ENCODE measurements around the gene ANKRD45. TPM values are rescaled to one million over a fixed set of nuclear protein-coding genes. Genes with fewer than 3 reads are reported as not detected.

Gene ANKRD45
- total and polyA plus RNA-seq, 9 donors = 0.30 to 7.1 (median 2.5) TPM

GRCh38 chr1:173580658-173581057, 89.0 kb downstream of the ANKRD45 start:
- no peaks in the 10 kb centered on the region for H3K36me3 ChIP-seq
- no peaks in the 10 kb centered on the region for H3K9me3 ChIP-seq
- H3K4me1 ChIP-seq (ENCODE audit: insufficient read depth) = no peaks in the 10 kb centered on the region
- no peak for TF ChIP-seq EP300 (IDR thresholded peaks at IDR 0.05)
- no peak for TF ChIP-seq CTCF (IDR thresholded peaks at IDR 0.05)
- no peak for TF ChIP-seq POLR2A (IDR thresholded peaks at IDR 0.05)
- DNase-seq = no peak
- H3K27ac ChIP-seq = no peak overlapping the region
- intact Hi-C loops (cut with DNase I) = no loop called here
- no peak overlapping the region for H3K4me3 ChIP-seq
- 79 to 83% (median 79%) methylated on average over 3 of the region's 3 CpGs for WGBS, 3 donors
- no peaks in the 10 kb centered on the region for H3K27me3 ChIP-seq

DNA sequence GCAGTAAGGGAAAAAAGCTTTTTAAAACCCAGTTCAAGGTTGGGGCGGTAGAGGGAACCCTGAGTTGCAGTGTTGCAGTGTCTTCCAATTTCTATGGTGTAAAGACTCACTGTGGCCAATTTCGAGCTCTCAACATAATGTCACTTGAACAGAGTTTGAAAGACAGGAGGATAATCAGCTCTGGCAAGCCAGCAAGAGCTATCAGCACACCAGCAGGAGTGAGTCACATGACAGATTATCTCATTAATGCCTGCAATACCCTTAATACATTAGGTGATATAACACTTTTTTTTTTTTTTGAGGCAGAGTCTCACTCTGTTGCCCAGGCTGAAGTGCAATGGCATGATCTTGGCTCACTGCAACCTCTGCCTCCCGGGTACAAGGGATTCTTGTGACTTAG, 89.6 kb downstream of the ANKRD45 start:
- Histone ChIP-seq H3K4me3 (no peak overlapping the region), H3K4me1 (ENCODE audit: insufficient read depth) (no peaks in the 10 kb centered on the region), H3K27ac (no peak overlapping the region), H3K36me3 (no peaks in the 10 kb centered on the region), H3K27me3 (no peaks in the 10 kb centered on the region), H3K9me3 (no peaks in the 10 kb centered on the region)
- intact Hi-C loops (cut with DNase I) = no loop called here
- TF ChIP-seq EP300 (IDR thresholded peaks at IDR 0.05) (no peak), CTCF (IDR thresholded peaks at IDR 0.05) (no peak), POLR2A (IDR thresholded peaks at IDR 0.05) (no peak)
- DNase-seq = no peak
- WGBS, 3 donors = 84 to 91% (median 89%) methylated on average over 3 of the region's 3 CpGs

DNA sequence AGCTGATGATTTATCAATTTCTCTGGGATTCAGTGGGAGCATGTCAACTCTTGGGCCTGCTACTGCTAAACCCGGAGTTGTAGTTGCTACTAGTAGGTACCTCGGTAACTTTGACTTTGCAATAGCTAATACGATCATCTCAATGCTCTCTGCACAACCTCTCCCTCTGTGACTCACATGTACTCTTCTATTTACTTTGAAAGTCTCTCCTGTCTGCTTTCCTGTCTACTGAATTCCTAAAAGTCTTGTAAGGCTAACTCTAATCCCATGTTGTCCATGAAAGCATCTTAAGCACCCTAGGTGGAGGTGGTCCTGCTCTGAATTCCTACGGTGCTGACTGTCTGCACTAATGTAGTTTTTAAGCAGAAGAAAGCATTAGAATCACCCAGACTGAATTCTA, 96.1 kb downstream of the ANKRD45 start:
- no peaks in the 10 kb centered on the region for H3K27me3 ChIP-seq
- WGBS, 3 donors = 92 to 96% (median 96%) methylated on average over 4 of the region's 4 CpGs
- no peaks in the 10 kb centered on the region for H3K9me3 ChIP-seq
- intact Hi-C loops (cut with DNase I) = no loop called here
- no peak for TF ChIP-seq EP300 (IDR thresholded peaks at IDR 0.05)
- TF ChIP-seq POLR2A (IDR thresholded peaks at IDR 0.05) = no peak
- no peak for TF ChIP-seq CTCF (IDR thresholded peaks at IDR 0.05)
- no peak for DNase-seq
- no peaks in the 10 kb centered on the region for H3K36me3 ChIP-seq
- H3K27ac ChIP-seq = no peak overlapping the region
- no peaks in the 10 kb centered on the region for H3K4me1 ChIP-seq (ENCODE audit: insufficient read depth)
- H3K4me3 ChIP-seq = no peak overlapping the region

GRCh38 chr1:173572201-173572873, 97.3 kb downstream of the ANKRD45 start:
- Histone ChIP-seq H3K27ac (no peak overlapping the region), H3K9me3 (no peaks in the 10 kb centered on the region), H3K4me1 (ENCODE audit: insufficient read depth) (no peaks in the 10 kb centered on the region), H3K36me3 (no peaks in the 10 kb centered on the region), H3K4me3 (no peak overlapping the region), H3K27me3 (no peaks in the 10 kb centered on the region)
- 91 to 94% (median 92%) methylated on average over 3 of the region's 3 CpGs for WGBS, 3 donors
- DNase-seq = no peak
- intact Hi-C loops (cut with DNase I) = no loop called here
- no peak for TF ChIP-seq CTCF (IDR thresholded peaks at IDR 0.05)
- TF ChIP-seq POLR2A (IDR thresholded peaks at IDR 0.05) = no peak
- TF ChIP-seq EP300 (IDR thresholded peaks at IDR 0.05) = no peak
